Head of caudate nucleus (tissue), 42 donors: Measurements from ENCODE around the gene NT5DC3.
A peak's percentile ranks its signal among the peaks of the same experiment; 100 is the strongest.
"Not testable (repeated sequence)": the region's sequence is repeated elsewhere in the genome, so short reads cannot be mapped to it uniquely, and the experiment has no call there.

Experiments
- DNase-seq, 42 donors: peaks; one replicate each; pipeline versions ENCODE4 v3.0.0 to v3.0.0-alpha.2; 2020 to 2021; ENCODE audit warnings: mixed read lengths in 7 of 42
- intact Hi-C: fragments of 100-400 bp; cut with DNase I; formaldehyde crosslinking; loops from one replicate; pipeline ENCODE4 v1.15.0; 2022

The NT5DC3 gene

GRCh38 chr12:103819312-103819711, 21.7 kb downstream of the NT5DC3 start:
- intact Hi-C loops: no loop called here

GRCh38 chr12:103817791-103818190, 23.2 kb downstream of the NT5DC3 start:
- no peak for DNase-seq
- intact Hi-C loops: no loop called here

More at GRCh38 chr12:103819312-103819711, 21.7 kb downstream of the NT5DC3 start:
- no peak for DNase-seq

GRCh38 chr12:103816663-103817062, 24.4 kb downstream of the NT5DC3 start:
- no peak for DNase-seq
- intact Hi-C loops: no loop called here

- intact Hi-C loops: no loop called here
- DNase-seq: no peak
Observed at GRCh38 chr12:103814436-103814835, 26.6 kb downstream of the NT5DC3 start.

GRCh38 chr12:103813949-103814348, 27.1 kb downstream of the NT5DC3 start:
- intact Hi-C loops: no loop called here
- DNase-seq: no peak

- intact Hi-C loops: no loop called here
- DNase-seq: no peak
Observed at GRCh38 chr12:103813426-103813825, 27.6 kb downstream of the NT5DC3 start.

GRCh38 chr12:103812789-103813188, 28.2 kb downstream of the NT5DC3 start:
- no peak for DNase-seq
- intact Hi-C loops: no loop called here

GRCh38 chr12:103811791-103812190, 29.2 kb downstream of the NT5DC3 start:
- DNase-seq: no peak
- intact Hi-C loops: no loop called here

- DNase-seq: no peak
- intact Hi-C loops: no loop called here
Observed at GRCh38 chr12:103810111-103810510, 30.9 kb downstream of the NT5DC3 start.

GRCh38 chr12:103809639-103810038, 31.4 kb downstream of the NT5DC3 start:
- DNase-seq, intact Hi-C loops: not testable (repeated sequence)

- intact Hi-C loops: no loop called here
- DNase-seq: no peak
Observed at GRCh38 chr12:103809154-103809553, 31.9 kb downstream of the NT5DC3 start.

- DNase-seq: no peak
- intact Hi-C loops: no loop called here
Observed at GRCh38 chr12:103808239-103808880, 32.7 kb downstream of the NT5DC3 start.

- intact Hi-C loops: no loop called here
Observed at GRCh38 chr12:103807561-103808238, 33.3 kb downstream of the NT5DC3 start.

GRCh38 chr12:103806803-103807202, 34.2 kb downstream of the NT5DC3 start:
- intact Hi-C loops: no loop called here
- DNase-seq: no peak

More at GRCh38 chr12:103807561-103808238, 33.3 kb downstream of the NT5DC3 start:
- DNase-seq: no peak

GRCh38 chr12:103805655-103806360, 35.2 kb downstream of the NT5DC3 start:
- intact Hi-C loops: no loop called here
- no peak for DNase-seq

- intact Hi-C loops: no loop called here
- DNase-seq: no peak
Observed at GRCh38 chr12:103803847-103804246, 37.2 kb downstream of the NT5DC3 start.

GRCh38 chr12:103802586-103802886, 38.5 kb downstream of the NT5DC3 start:
- intact Hi-C loops: no loop called here
- DNase-seq: no peak

- intact Hi-C loops: no loop called here
- peak in 3 of 42 donors; percentile 8 to 50 (median 24) for DNase-seq
Observed at GRCh38 chr12:103801709-103802585, 39.1 kb downstream of the NT5DC3 start.
